WTC11 (cell line): ENCODE data around the gene GOLGA2. TPM values are rescaled to one million over a fixed set of nuclear protein-coding genes. Genes with fewer than 3 reads are reported as not detected.

Source experiments
- ATAC-seq: fragments of 200-7000 bp; cut with Tn5 transposase; 2 replicates; pipeline ENCODE4 v1.10.0; 2021; ENCODE audit warnings: mild to moderate bottlenecking, moderate library complexity
- CTCF ChIA-PET: fragments of 300-600 bp; sonication (Branson Sonifier 250); formaldehyde crosslinking; loops from one replicate; lab custom pipeline; 2021; ENCODE audit warnings: antibody characterized with exemption; lab: Charles Lee
- POLR2A ChIA-PET: fragments of 350-600 bp; sonication (Branson Sonifier 250); formaldehyde crosslinking; loops from one replicate; lab custom pipeline; 2021; ENCODE audit warnings: antibody characterized with exemption; lab: Charles Lee
- DNase-seq: peaks from one replicate; pipeline ENCODE4 v3.0.0; 2021; ENCODE audit warnings: low spot score
- H3K27ac Mint-ChIP-seq: 2 replicates; pipeline ENCODE4 v1.8.0; 2021; ENCODE audit warnings: mixed read lengths
- H3K27me3 Mint-ChIP-seq: 2 replicates; pipeline ENCODE4 v1.8.0; 2021; ENCODE audit warnings: low read depth, mild to moderate bottlenecking, moderate library complexity, mixed read lengths
- H3K36me3 Mint-ChIP-seq: 2 replicates; pipeline ENCODE4 v1.8.0; 2021; ENCODE audit warnings: mixed read lengths
- H3K4me1 Mint-ChIP-seq: 2 replicates; pipeline ENCODE4 v1.8.0; 2022; ENCODE audit warnings: mixed read lengths
- H3K4me3 Mint-ChIP-seq: 2 replicates; pipeline ENCODE4 v1.8.0; 2021; ENCODE audit warnings: mild to moderate bottlenecking, moderate library complexity, mixed read lengths
- H3K9me3 Mint-ChIP-seq: 2 replicates; pipeline ENCODE4 v1.8.0; 2021; ENCODE audit warnings: mixed read lengths
- ATF2 ChIP-seq: sonication (generic); formaldehyde crosslinking; IDR thresholded peaks from 2 replicates; pipeline ENCODE4 v1.8.1; 2022; ENCODE audit warnings: low read depth, missing genetic modification reagents, borderline replicate concordance
- E2F5 ChIP-seq: sonication (generic); formaldehyde crosslinking; IDR thresholded peaks from 2 replicates; pipeline ENCODE4 v1.8.1; 2022; ENCODE audit warnings: mild to moderate bottlenecking, moderate library complexity, missing genetic modification reagents
- ELF4 ChIP-seq: sonication (generic); formaldehyde crosslinking; IDR thresholded peaks from 2 replicates; pipeline ENCODE4 v1.8.1; 2022; ENCODE audit warnings: low read depth, mild to moderate bottlenecking, moderate library complexity, missing genetic modification reagents
- JAZF1 ChIP-seq: fragments of 250-450 bp; sonication (Bioruptor Pico); IDR thresholded peaks from 2 replicates; pipeline ENCODE4 v1.9.0; 2021; ENCODE audit warnings: moderate library complexity, mild to moderate bottlenecking, inconsistent platforms
- MXD4 ChIP-seq: fragments of 250-450 bp; sonication (Bioruptor Pico); IDR thresholded peaks from 2 replicates; pipeline ENCODE4 v1.8.0; 2021; ENCODE audit warnings: mild to moderate bottlenecking, moderate library complexity, borderline replicate concordance
- STAT6 ChIP-seq: sonication (generic); formaldehyde crosslinking; conservative IDR thresholded peaks from 2 replicates; pipeline ENCODE4 v1.8.1; 2023; ENCODE audit warnings: mild to moderate bottlenecking, low read depth, missing genetic modification reagents, moderate library complexity
- TCF7 ChIP-seq: sonication (generic); formaldehyde crosslinking; IDR thresholded peaks from 2 replicates; pipeline ENCODE4 v1.8.0; 2022; ENCODE audit warnings: mild to moderate bottlenecking, low read depth, missing genetic modification reagents, moderate library complexity
- USF2 ChIP-seq: sonication (generic); formaldehyde crosslinking; IDR thresholded peaks from 2 replicates; pipeline ENCODE4 v1.8.1; 2023; ENCODE audit warnings: mild to moderate bottlenecking, missing genetic modification reagents, moderate library complexity
- ZNF138 ChIP-seq: sonication (generic); formaldehyde crosslinking; conservative IDR thresholded peaks from 2 replicates; pipeline ENCODE4 v1.8.1; 2022; ENCODE audit warnings: mild to moderate bottlenecking, moderate library complexity, missing genetic modification reagents
- ZNF219 ChIP-seq: sonication (generic); formaldehyde crosslinking; IDR thresholded peaks from 2 replicates; pipeline ENCODE4 v1.8.0; 2023; ENCODE audit warnings: missing genetic modification reagents, mild to moderate bottlenecking, borderline replicate concordance
- ZNF263 ChIP-seq: sonication (generic); formaldehyde crosslinking; IDR thresholded peaks from 2 replicates; pipeline ENCODE4 v1.8.1; 2022; ENCODE audit warnings: low read depth, mild to moderate bottlenecking, moderate library complexity, missing genetic modification reagents
- ZNF423 ChIP-seq: fragments of 250-450 bp; sonication (Bioruptor Pico); IDR thresholded peaks from 2 replicates; pipeline ENCODE4 v2.1.2; 2022; ENCODE audit warnings: mild to moderate bottlenecking, moderate library complexity
- total RNA-seq: library from RNA; stranded (reverse); gene quantifications from 3 replicates; pipeline ENCODE4 v1.2.3, GENCODE V29; 2021
- TF ChIP-seq, protein P1 (sequence below): sonication (generic); formaldehyde crosslinking; IDR thresholded peaks from 2 replicates; pipeline ENCODE4 v1.8.1; 2022; ENCODE audit warnings: missing genetic modification reagents, borderline replicate concordance
- TF ChIP-seq, protein P2 (sequence below): sonication (generic); formaldehyde crosslinking; IDR thresholded peaks from 2 replicates; pipeline ENCODE4 v1.8.1; 2023; ENCODE audit warnings: mild to moderate bottlenecking, missing genetic modification reagents

The GOLGA2 gene
- total RNA-seq, 1 experiment from 2014 or later = 66.3 TPM

DNA sequence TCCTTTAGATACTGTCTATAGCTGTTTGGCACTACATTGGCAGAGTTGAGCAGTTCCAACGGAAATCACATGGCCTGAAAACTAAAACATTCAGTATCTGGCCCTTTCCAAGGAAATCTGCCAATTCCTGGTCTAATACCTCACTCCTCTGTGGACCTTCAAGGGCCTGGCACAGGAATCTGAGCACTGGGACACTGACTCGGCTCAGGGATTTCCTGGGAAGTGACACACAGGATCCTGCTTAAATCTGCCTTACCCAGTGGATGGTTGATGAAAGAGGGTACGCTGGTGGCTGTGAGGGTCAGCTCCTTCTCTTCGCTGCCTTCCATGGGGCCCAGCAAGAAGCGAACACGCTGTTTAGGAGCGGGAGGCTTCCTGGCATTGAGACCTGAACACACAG is 45.5 kb upstream of the GOLGA2 start (continued):
- TF ChIP-seq TCF7 (CRISPR knock-in tag) (no peak), MXD4 (no peak), STAT6 (CRISPR knock-in tag) (no peak)

- H3K4me3 Mint-ChIP-seq = no peak overlapping the region
- H3K27ac Mint-ChIP-seq = no peak overlapping the region
- peaks cover 23% of the 10 kb centered on the region for H3K36me3 Mint-ChIP-seq
- H3K9me3 Mint-ChIP-seq = no peaks in the 10 kb centered on the region
- ATAC-seq (no peak), DNase-seq (no peak)
- CTCF ChIA-PET = no interaction called here
- H3K4me1 Mint-ChIP-seq = no peaks in the 10 kb centered on the region
- TF ChIP-seq, protein P1, sequence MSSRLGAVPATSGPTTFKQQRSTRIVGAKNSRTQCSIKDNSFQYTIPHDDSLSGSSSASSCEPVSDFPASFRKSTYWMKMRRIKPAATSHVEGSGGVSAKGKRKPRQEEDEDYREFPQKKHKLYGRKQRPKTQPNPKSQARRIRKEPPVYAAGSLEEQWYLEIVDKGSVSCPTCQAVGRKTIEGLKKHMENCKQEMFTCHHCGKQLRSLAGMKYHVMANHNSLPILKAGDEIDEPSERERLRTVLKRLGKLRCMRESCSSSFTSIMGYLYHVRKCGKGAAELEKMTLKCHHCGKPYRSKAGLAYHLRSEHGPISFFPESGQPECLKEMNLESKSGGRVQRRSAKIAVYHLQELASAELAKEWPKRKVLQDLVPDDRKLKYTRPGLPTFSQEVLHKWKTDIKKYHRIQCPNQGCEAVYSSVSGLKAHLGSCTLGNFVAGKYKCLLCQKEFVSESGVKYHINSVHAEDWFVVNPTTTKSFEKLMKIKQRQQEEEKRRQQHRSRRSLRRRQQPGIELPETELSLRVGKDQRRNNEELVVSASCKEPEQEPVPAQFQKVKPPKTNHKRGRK (CRISPR knock-in tag) = no peak
- no peak for TF ChIP-seq E2F5
- no peak for TF ChIP-seq ATF2 (CRISPR knock-in tag)
- no peak for TF ChIP-seq ZNF263 (CRISPR knock-in tag)
- no peak for TF ChIP-seq USF2 (CRISPR knock-in tag)
- no peak for TF ChIP-seq JAZF1 (CRISPR knock-in tag)
- TF ChIP-seq ZNF219 (CRISPR knock-in tag) = no peak
- TF ChIP-seq ZNF138 (CRISPR knock-in tag) = no peak
- TF ChIP-seq, protein P2, sequence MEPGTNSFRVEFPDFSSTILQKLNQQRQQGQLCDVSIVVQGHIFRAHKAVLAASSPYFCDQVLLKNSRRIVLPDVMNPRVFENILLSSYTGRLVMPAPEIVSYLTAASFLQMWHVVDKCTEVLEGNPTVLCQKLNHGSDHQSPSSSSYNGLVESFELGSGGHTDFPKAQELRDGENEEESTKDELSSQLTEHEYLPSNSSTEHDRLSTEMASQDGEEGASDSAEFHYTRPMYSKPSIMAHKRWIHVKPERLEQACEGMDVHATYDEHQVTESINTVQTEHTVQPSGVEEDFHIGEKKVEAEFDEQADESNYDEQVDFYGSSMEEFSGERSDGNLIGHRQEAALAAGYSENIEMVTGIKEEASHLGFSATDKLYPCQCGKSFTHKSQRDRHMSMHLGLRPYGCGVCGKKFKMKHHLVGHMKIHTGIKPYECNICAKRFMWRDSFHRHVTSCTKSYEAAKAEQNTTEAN (CRISPR knock-in tag) = no peak
- TF ChIP-seq STAT6 (CRISPR knock-in tag) = no peak
- no peak for TF ChIP-seq ELF4 (CRISPR knock-in tag)
- TF ChIP-seq TCF7 (CRISPR knock-in tag) = no peak
- TF ChIP-seq ZNF423 = no peak
- H3K27me3 Mint-ChIP-seq = no peaks in the 10 kb centered on the region
- POLR2A ChIA-PET = interaction anchor here (0.6 kb wide), 1 partner anchor 21 kb away, joined by 3 read pairs; no protein-coding TSS in a partner anchor
Measured at GRCh38 chr9:128317629-128318028, 41.8 kb upstream of the GOLGA2 start.
